ENCODE results near the gene OR4D1.

Gene OR4D1

DNA sequence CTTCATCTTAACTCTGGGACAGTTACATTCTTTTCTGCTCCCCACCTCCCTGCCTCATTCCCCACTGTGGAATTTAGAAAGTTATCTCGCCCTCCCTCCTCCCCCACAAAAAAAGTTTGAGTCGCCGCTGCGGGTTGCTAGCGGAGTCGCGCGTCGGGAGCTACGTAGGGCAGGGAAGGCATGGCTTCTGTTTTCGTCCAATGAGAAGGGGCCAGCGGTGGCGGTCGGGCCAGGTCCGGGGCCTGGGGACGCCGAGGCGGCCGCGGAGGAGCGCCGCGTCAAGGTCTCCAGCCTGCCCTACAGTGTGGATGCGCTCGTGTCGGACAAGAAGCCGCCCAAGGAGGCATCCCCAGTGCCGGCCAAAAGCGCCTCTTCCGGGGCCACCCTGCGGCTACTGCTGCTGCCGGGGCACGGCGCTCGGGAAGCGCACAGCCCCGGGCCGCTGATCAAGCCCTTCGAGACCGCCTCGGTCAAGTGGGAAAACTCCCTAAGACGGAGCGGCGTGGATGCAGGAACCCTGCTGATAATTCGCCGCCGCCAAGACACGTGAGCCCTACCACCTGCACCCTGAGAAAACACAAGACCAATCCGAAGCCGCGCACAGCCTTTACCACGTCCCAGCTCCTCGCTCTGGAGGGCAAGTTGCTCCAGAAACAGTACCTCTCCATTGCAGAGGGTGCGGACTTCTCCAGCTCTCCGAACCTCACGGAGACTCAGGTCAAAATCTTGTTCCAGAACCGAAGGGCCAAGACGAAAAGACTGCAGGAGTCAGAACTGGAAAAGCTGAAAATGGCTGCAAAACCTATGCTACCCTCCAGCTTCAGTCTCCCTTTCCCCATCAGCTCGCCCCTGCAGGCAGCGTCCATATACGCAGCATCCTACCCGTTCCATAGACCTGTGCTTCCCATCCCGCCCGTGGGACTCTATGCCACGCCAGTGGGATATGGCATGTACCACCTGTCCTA, 8.9 kb downstream of the OR4D1 start:
- Histone ChIP-seq H3K4me3 (ENCODE audit: low read length) (peak overlapping the region; percentile 88), H3K27ac (ENCODE audit: low read length) (no peak overlapping the region), H3K9me3 (ENCODE audit: insufficient read depth, low read depth, low read length) (no peaks in the 10 kb centered on the region), H3K36me3 (ENCODE audit: insufficient read depth, low read depth, low read length) (no peaks in the 10 kb centered on the region), H3K4me1 (ENCODE audit: insufficient read depth, low read length) (no peaks in the 10 kb centered on the region), H3K27me3 (ENCODE audit: insufficient read depth, low read length) (peaks cover 80% of the 10 kb centered on the region), H3K9ac (ENCODE audit: low read depth, low read length) (peak overlapping the region; percentile 76; the same call in 1 of the 2 replicates)

DNA sequence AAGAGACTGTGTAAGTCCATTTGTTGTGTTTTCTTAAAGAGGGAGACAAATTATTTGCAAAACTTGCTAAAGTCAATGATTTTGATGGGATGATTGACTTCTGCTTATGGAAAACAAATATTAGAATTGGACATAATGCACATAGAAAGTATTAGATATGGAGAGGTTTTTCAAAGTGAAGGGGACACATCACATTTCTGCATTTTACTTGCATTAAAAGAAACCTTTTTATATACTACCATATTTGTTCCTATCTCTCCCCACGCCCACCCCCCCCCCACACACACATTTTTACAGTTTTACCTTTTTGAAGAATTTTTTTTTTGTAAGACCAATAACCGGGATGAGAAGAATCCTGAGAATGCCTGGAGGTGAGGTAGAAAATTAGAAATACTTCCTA, 10.0 kb downstream of the OR4D1 start:
- no peaks in the 10 kb centered on the region for H3K9me3 ChIP-seq (ENCODE audit: insufficient read depth, low read depth, low read length)
- no peaks in the 10 kb centered on the region for H3K36me3 ChIP-seq (ENCODE audit: insufficient read depth, low read depth, low read length)
- no peak overlapping the region for H3K4me3 ChIP-seq (ENCODE audit: low read length)
- no peak overlapping the region for H3K27ac ChIP-seq (ENCODE audit: low read length)
- H3K27me3 ChIP-seq (ENCODE audit: insufficient read depth, low read length): peaks cover 75% of the 10 kb centered on the region
- H3K4me1 ChIP-seq (ENCODE audit: insufficient read depth, low read length): no peaks in the 10 kb centered on the region
- no peak overlapping the region for H3K9ac ChIP-seq (ENCODE audit: low read depth, low read length)

DNA sequence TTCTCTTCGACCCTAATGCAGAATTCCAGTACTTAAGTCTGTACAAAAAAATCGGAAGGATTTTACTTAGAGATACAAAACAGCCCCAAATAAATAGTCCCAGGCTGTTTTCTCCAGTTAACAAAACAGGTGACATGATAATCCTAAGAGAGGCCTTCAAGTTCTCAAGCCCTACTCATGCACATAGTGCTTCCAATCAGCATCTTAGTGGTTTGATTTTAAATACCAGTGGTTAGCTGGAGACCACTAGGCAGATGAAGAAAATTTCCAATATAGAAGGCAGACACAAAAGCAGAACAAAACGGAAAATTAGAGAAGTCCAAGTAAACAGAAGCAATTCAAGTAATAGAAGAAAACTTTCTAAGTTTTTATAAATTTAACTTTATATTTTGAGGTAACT, 13.4 kb downstream of the OR4D1 start:
- Histone ChIP-seq H3K4me3 (ENCODE audit: low read length) (no peak overlapping the region), H3K9ac (ENCODE audit: low read depth, low read length) (no peak overlapping the region), H3K27ac (ENCODE audit: low read length) (no peak overlapping the region), H3K36me3 (ENCODE audit: insufficient read depth, low read depth, low read length) (no peaks in the 10 kb centered on the region), H3K4me1 (ENCODE audit: insufficient read depth, low read length) (no peaks in the 10 kb centered on the region), H3K9me3 (ENCODE audit: insufficient read depth, low read depth, low read length) (no peaks in the 10 kb centered on the region), H3K27me3 (ENCODE audit: insufficient read depth, low read length) (peaks cover 76% of the 10 kb centered on the region)

DNA sequence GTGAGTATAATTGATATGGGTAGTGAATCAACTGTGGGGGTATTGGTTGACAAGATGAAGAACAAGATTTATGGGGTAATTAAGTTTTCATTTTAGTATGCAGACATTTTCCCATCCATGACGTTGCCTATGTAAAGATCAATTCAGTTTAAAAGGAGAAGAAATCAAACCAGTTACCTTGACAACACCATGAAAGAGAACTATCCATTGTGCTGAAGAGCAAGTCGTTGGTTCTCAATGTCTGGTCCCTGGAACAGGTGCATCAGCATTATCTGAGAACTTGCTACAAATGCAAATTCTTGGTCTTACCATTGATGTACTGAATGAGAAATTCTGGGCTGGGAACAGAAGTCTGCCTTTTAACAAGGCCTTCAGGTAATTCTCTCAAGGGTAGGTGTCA, 17.8 kb downstream of the OR4D1 start:
- Histone ChIP-seq H3K27me3 (ENCODE audit: insufficient read depth, low read length) (peaks cover 71% of the 10 kb centered on the region), H3K4me3 (ENCODE audit: low read length) (no peak overlapping the region), H3K9ac (ENCODE audit: low read depth, low read length) (no peak overlapping the region), H3K27ac (ENCODE audit: low read length) (no peak overlapping the region), H3K9me3 (ENCODE audit: insufficient read depth, low read depth, low read length) (no peaks in the 10 kb centered on the region), H3K4me1 (ENCODE audit: insufficient read depth, low read length) (no peaks in the 10 kb centered on the region), H3K36me3 (ENCODE audit: insufficient read depth, low read depth, low read length) (no peaks in the 10 kb centered on the region)

DNA sequence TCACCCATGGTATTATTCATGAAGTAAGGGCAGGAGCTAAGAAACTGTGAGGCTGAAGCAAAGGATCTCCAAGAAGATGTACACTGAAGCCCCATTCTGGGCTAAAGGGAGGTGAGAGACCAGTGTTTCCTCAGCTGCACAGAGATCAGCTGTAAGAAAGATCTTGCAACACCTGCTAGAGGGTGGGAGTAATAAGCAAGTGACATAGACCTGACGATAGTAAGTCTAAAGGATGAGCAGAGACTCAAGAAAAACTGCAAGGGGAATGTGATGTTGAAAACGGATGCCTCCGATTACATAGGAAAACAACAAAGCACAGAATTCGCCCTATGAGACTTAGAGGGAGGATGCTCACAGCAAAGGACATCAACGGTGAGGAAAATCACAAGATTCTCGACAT, 18.5 kb downstream of the OR4D1 start, which contains the start of gene OR4D2:
Gene OR4D2 (plus strand): TSS at position 301 of the 400 bp plus-strand sequence. CDS start 2,674 bp downstream, outside the sequence.
- Histone ChIP-seq H3K9ac (ENCODE audit: low read depth, low read length) (no peak within 1 kb of the TSS), H3K27me3 (ENCODE audit: insufficient read depth, low read length) (peaks cover 64% of the 10 kb centered on the region), H3K27ac (ENCODE audit: low read length) (no peak within 1 kb of the TSS), H3K9me3 (ENCODE audit: insufficient read depth, low read depth, low read length) (no peaks in the 10 kb centered on the region), H3K4me1 (ENCODE audit: insufficient read depth, low read length) (no peaks in the 10 kb centered on the region), H3K36me3 (ENCODE audit: insufficient read depth, low read depth, low read length) (no peaks in the 10 kb centered on the region), H3K4me3 (ENCODE audit: low read length) (no peak within 1 kb of the TSS)

DNA sequence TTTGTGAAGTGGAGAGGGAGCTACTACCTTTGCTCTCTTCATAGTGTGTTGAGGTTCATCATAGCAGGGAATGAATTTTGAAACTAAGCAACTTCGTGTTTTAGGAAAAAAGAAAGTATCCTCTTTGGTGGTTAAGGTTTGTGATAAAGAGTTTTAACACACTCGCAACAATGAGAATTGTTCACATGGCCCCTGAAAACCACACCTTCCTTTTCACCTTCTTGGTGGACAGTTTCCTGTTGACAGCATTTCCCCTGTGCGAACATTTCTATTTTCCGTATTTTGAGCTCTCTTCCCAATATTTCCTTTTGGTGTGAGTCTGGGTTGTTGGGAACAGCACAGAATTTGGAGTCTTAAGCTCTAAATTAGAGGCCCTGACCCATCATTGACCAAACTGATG, 22.4 kb downstream of the OR4D1 start:
- H3K9me3 ChIP-seq (ENCODE audit: insufficient read depth, low read depth, low read length): no peaks in the 10 kb centered on the region
- H3K4me3 ChIP-seq (ENCODE audit: low read length): no peak overlapping the region
- H3K4me1 ChIP-seq (ENCODE audit: insufficient read depth, low read length): no peaks in the 10 kb centered on the region
- no peak overlapping the region for H3K27ac ChIP-seq (ENCODE audit: low read length)
- H3K27me3 ChIP-seq (ENCODE audit: insufficient read depth, low read length): peaks cover 55% of the 10 kb centered on the region
- no peak overlapping the region for H3K9ac ChIP-seq (ENCODE audit: low read depth, low read length)
- H3K36me3 ChIP-seq (ENCODE audit: insufficient read depth, low read depth, low read length): no peaks in the 10 kb centered on the region

DNA sequence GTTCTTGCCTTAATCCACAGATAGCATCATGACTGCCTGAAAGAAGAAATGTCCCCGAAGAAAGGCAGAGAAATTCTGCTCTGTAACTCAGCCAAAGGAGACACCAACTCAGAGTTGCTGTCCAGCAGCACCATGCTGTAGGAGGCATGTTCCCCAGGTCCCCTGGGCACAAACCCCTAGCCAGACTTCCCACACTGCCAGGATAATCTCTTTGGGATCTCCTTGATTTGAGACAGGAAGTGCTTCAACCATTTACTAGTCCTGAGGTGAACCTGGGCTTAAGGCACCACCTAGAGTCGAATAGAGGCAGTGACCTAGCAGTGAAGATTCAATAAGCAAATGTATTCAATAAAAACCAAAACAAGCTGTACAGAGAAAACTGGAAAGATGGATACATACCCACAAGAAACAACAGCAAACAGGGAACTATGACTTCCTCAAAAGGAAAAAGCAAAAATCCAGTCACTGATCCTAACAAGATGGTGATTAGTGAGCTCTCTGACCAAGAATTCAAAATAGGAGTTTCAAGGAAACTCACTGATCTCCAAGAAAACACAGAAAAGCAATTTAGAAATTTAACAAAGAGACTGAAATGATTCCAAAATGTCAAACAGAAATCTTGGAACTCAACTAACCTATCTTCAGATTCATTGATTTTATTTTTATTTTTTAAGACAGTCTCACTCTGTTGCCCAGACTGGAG, 24.3 kb downstream of the OR4D1 start:
- Histone ChIP-seq H3K9me3 (ENCODE audit: insufficient read depth, low read depth, low read length) (no peaks in the 10 kb centered on the region), H3K27me3 (ENCODE audit: insufficient read depth, low read length) (peaks cover 39% of the 10 kb centered on the region), H3K36me3 (ENCODE audit: insufficient read depth, low read depth, low read length) (no peaks in the 10 kb centered on the region), H3K4me3 (ENCODE audit: low read length) (no peak overlapping the region), H3K27ac (ENCODE audit: low read length) (no peak overlapping the region), H3K9ac (ENCODE audit: low read depth, low read length) (no peak overlapping the region), H3K4me1 (ENCODE audit: insufficient read depth, low read length) (no peaks in the 10 kb centered on the region)

DNA sequence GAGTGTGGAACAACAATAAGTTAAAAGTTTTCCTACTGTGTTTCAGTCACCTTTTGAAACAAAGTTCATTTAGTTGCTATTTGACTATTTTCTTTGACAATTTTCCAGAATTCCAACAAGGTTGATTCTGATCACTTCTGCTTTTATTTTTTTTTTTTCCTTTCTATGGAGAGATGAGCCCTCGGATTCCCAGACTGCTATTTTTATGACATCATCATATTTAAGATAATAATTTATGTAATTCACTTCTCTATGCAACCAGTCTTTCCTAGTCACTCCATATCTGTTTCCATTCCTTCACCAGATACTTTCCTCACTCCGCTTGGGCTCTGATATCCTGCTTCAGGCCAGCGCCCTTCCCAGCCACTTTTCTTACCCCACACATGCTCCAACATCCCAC, 26.7 kb downstream of the OR4D1 start:
- no peaks in the 10 kb centered on the region for H3K9me3 ChIP-seq (ENCODE audit: insufficient read depth, low read depth, low read length)
- no peaks in the 10 kb centered on the region for H3K36me3 ChIP-seq (ENCODE audit: insufficient read depth, low read depth, low read length)
- no peak overlapping the region for H3K4me3 ChIP-seq (ENCODE audit: low read length)
- H3K27me3 ChIP-seq (ENCODE audit: insufficient read depth, low read length): peaks cover 24% of the 10 kb centered on the region
- no peak overlapping the region for H3K27ac ChIP-seq (ENCODE audit: low read length)
- no peaks in the 10 kb centered on the region for H3K4me1 ChIP-seq (ENCODE audit: insufficient read depth, low read length)
- no peak overlapping the region for H3K9ac ChIP-seq (ENCODE audit: low read depth, low read length)

DNA sequence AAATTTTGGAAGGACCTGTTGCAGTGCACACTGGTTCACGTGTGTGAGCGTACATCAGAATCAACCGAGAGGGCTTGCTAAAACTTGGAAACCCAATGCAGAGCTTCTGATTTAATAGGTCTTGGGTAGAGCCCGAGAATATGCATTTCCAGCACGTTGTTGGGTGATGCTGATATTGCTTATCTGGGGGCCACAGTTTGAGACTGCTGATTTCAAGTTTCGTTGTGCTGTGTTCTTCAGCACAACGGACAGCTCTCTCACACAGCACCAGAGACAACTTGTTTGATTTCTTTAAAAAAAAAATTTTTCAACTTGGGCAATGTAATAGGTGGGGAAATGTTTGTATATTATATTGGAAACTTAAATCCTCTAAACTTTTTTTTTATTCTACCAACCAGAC, 28.0 kb downstream of the OR4D1 start:
- Histone ChIP-seq H3K27ac (ENCODE audit: low read length) (no peak overlapping the region), H3K36me3 (ENCODE audit: insufficient read depth, low read depth, low read length) (no peaks in the 10 kb centered on the region), H3K9me3 (ENCODE audit: insufficient read depth, low read depth, low read length) (no peaks in the 10 kb centered on the region), H3K9ac (ENCODE audit: low read depth, low read length) (no peak overlapping the region), H3K27me3 (ENCODE audit: insufficient read depth, low read length) (peaks cover 14% of the 10 kb centered on the region), H3K4me1 (ENCODE audit: insufficient read depth, low read length) (no peaks in the 10 kb centered on the region), H3K4me3 (ENCODE audit: low read length) (no peak overlapping the region)

DNA sequence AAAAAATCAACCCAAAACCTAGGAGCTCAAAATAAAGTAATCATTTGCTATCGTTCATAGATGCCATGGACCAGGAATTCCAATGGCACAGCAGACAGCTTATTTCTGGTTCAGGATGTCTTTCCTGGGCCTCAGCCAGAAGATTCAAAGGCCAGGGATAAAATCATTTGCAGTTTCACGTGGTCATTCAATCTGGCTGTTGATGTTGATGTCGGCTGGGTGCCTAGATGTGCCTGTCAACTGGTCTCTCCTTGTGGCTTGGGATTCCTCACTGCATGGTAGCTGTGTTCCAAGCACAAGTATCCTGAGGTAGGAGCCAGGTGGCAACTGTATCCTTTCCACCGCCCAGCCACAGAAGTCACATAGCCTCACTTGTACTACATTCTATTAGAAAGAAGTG, 33.6 kb downstream of the OR4D1 start:
- H3K9ac ChIP-seq (ENCODE audit: low read depth, low read length): no peak overlapping the region
- H3K4me3 ChIP-seq (ENCODE audit: low read length): no peak overlapping the region
- H3K27me3 ChIP-seq (ENCODE audit: insufficient read depth, low read length): peaks cover 3% of the 10 kb centered on the region; the same call in 1 of the 2 replicates
- H3K36me3 ChIP-seq (ENCODE audit: insufficient read depth, low read depth, low read length): no peaks in the 10 kb centered on the region
- H3K9me3 ChIP-seq (ENCODE audit: insufficient read depth, low read depth, low read length): no peaks in the 10 kb centered on the region
- H3K4me1 ChIP-seq (ENCODE audit: insufficient read depth, low read length): no peaks in the 10 kb centered on the region
- H3K27ac ChIP-seq (ENCODE audit: low read length): no peak overlapping the region

DNA sequence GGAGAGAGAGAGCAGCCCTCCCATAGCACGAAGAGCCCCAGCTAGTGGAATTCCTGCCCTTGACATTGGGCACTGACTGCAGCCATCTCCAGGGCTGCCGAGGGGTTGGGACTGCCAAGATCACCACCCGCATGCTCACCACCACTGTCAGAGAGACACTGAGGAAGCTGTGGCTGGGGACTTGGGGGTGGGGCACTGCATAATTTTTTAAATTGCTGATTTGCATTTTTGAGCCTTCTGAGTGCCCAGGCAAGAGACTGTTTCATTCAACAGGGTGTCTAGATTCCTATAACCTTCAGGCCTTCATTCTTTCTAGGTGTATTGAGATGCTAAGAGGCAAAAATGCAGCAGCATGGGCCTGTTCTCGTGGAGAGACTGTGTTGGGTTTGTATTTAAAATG, 35.3 kb downstream of the OR4D1 start:
- no peak overlapping the region for H3K4me3 ChIP-seq (ENCODE audit: low read length)
- no peaks in the 10 kb centered on the region for H3K9me3 ChIP-seq (ENCODE audit: insufficient read depth, low read depth, low read length)
- H3K4me1 ChIP-seq (ENCODE audit: insufficient read depth, low read length): no peaks in the 10 kb centered on the region
- no peak overlapping the region for H3K9ac ChIP-seq (ENCODE audit: low read depth, low read length)
- H3K27ac ChIP-seq (ENCODE audit: low read length): no peak overlapping the region
- H3K27me3 ChIP-seq (ENCODE audit: insufficient read depth, low read length): no peaks in the 10 kb centered on the region; the same call in 1 of the 2 replicates
- no peaks in the 10 kb centered on the region for H3K36me3 ChIP-seq (ENCODE audit: insufficient read depth, low read depth, low read length)

Data from iPS-20b (cell line).